Endodermal cell (in vitro differentiated cells): ENCODE data around the gene FMNL3. TPM values are rescaled to one million over a fixed set of nuclear protein-coding genes. Genes with fewer than 3 reads are reported as not detected.

Source experiments
- DNase-seq: peaks from one replicate; pipeline ENCODE4 v3.0.0-alpha.2; 2017
- H3K27ac ChIP-seq: 2 replicates; pipeline ENCODE4 v1.5.1; 2013; ENCODE audit warnings: mild to moderate bottlenecking, low read depth, low read length, moderate library complexity
- H3K27me3 ChIP-seq: 2 replicates; pipeline ENCODE4 v1.6.1; 2013; ENCODE audit warnings: mild to moderate bottlenecking, low read length, moderate library complexity; ENCODE audit not compliant: insufficient read depth, control insufficient read depth, poor library complexity, severe bottlenecking
- H3K36me3 ChIP-seq: 2 replicates; pipeline ENCODE4 v1.7.0; 2013; ENCODE audit warnings: mild to moderate bottlenecking, low read length, moderate library complexity; ENCODE audit not compliant: control insufficient read depth, insufficient read depth
- H3K4me1 ChIP-seq: one replicate; pipeline ENCODE4 v1.7.0; 2013; ENCODE audit warnings: low read length; ENCODE audit not compliant: control insufficient read depth, insufficient read depth
- H3K4me3 ChIP-seq: 2 replicates; pipeline ENCODE4 v1.5.1; 2013; ENCODE audit warnings: mild to moderate bottlenecking, low read length, moderate library complexity
- H3K9ac ChIP-seq: 2 replicates; pipeline ENCODE4 v1.6.1; 2013; ENCODE audit warnings: mild to moderate bottlenecking, low read length, moderate library complexity; ENCODE audit not compliant: poor library complexity, severe bottlenecking; ENCODE audit errors: extremely low read depth
- H3K9me3 ChIP-seq: 2 replicates; pipeline ENCODE4 v1.6.1; 2013; ENCODE audit warnings: mild to moderate bottlenecking, low read length, moderate library complexity; ENCODE audit not compliant: control insufficient read depth
- H3K27ac Mint-ChIP-seq: 2 replicates; pipeline ENCODE4 v1.8.0; 2020; ENCODE audit warnings: mixed read lengths
- H3K27me3 Mint-ChIP-seq: 2 replicates; pipeline ENCODE4 v1.8.0; 2021; ENCODE audit warnings: mild to moderate bottlenecking, mixed read lengths; ENCODE audit not compliant: insufficient read depth
- H3K36me3 Mint-ChIP-seq: 2 replicates; pipeline ENCODE4 v1.8.0; 2020; ENCODE audit warnings: low read depth, mixed read lengths
- H3K4me1 Mint-ChIP-seq: 2 replicates; pipeline ENCODE4 v1.8.0; 2020; ENCODE audit warnings: mixed read lengths
- H3K4me3 Mint-ChIP-seq: 2 replicates; pipeline ENCODE4 v1.8.0; 2020; ENCODE audit warnings: mild to moderate bottlenecking, moderate library complexity, mixed read lengths
- H3K9me3 Mint-ChIP-seq: 2 replicates; pipeline ENCODE4 v1.8.0; 2020; ENCODE audit warnings: mild to moderate bottlenecking, mixed read lengths
- WGBS, 2 experiments: methylation state at CpG; one replicate each; pipeline versions ENCODE4 v1.1.5 to v1.1.7; 2013; ENCODE audit warnings: missing lambda C conversion rate in 2 of 2, mixed read lengths in 1 of 2; ENCODE audit not compliant: insufficient coverage in 1 of 2, insufficient read length in 1 of 2; 5-methylcytosine and 5-hydroxymethylcytosine counted together
- total RNA-seq, 2 donors: library from RNA; stranded (reverse); fragmentation: NEBNext Ultra II Directional in 1 of 2; extraction: Animal tissue kit (Norgen Biotek cat#: 25700) in 1 of 2; gene quantifications; 2 replicates in 1 of 2; 3 replicates in 1 of 2; pipeline ENCODE4 v1.2.1, GENCODE V29; 2021
- TF ChIP-seq, protein P1 (sequence below): fragments of 200-600 bp; sonication (generic); conservative IDR thresholded peaks from 2 replicates; pipeline ENCODE4 v1.5.0; 2021; ENCODE audit warnings: antibody characterized with exemption, mild to moderate bottlenecking

Gene FMNL3
- total RNA-seq, 2 donors from 2014 or later, result 22.4 to 23.5 TPM

GRCh38 chr12:49680075-49680474 is 27.1 kb downstream of the FMNL3 start:
- Mint-ChIP-seq H3K27me3 (no peaks in the 10 kb centered on the region), H3K4me1 (peaks cover 25% of the 10 kb centered on the region), H3K27ac (no peak overlapping the region), H3K4me3 (no peak overlapping the region), H3K9me3 (no peaks in the 10 kb centered on the region), H3K36me3 (no peaks in the 10 kb centered on the region)
- no peak for DNase-seq
- TF ChIP-seq, protein P1, sequence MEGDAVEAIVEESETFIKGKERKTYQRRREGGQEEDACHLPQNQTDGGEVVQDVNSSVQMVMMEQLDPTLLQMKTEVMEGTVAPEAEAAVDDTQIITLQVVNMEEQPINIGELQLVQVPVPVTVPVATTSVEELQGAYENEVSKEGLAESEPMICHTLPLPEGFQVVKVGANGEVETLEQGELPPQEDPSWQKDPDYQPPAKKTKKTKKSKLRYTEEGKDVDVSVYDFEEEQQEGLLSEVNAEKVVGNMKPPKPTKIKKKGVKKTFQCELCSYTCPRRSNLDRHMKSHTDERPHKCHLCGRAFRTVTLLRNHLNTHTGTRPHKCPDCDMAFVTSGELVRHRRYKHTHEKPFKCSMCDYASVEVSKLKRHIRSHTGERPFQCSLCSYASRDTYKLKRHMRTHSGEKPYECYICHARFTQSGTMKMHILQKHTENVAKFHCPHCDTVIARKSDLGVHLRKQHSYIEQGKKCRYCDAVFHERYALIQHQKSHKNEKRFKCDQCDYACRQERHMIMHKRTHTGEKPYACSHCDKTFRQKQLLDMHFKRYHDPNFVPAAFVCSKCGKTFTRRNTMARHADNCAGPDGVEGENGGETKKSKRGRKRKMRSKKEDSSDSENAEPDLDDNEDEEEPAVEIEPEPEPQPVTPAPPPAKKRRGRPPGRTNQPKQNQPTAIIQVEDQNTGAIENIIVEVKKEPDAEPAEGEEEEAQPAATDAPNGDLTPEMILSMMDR, result no peak
- no peak overlapping the region for H3K27ac ChIP-seq
- H3K27me3 ChIP-seq, result no peaks in the 10 kb centered on the region
- peaks cover 17% of the 10 kb centered on the region for H3K4me1 ChIP-seq
- no peak overlapping the region for H3K4me3 ChIP-seq
- no peaks in the 10 kb centered on the region for H3K36me3 ChIP-seq
- H3K9ac ChIP-seq, result no peak overlapping the region
- no peaks in the 10 kb centered on the region for H3K9me3 ChIP-seq
- 87 to 93% methylated on average over 1 of the region's 1 CpG for WGBS, 2 experiments

DNA sequence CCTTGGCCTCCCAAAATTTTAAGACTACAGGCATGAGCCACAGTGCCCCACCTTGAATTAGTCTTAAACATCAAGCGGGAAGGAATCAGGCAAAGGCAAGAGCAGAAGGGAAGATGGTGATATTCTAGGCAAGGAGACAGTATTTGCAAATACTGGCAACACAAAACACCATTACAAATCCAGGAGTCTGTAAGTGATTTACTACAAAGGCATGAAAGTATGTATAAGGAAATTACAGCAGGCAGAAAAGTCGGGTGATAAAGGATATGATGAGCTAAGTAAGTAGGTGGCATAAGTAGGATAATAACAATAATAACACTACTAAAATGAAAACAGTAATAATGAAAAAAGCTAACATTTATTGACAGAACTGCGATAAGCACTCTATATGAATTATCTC is 28.5 kb downstream of the FMNL3 start:
- Mint-ChIP-seq H3K4me3 (no peak overlapping the region), H3K27ac (no peak overlapping the region)
- TF ChIP-seq, protein P1, result no peak

GRCh38 chr12:49675137-49675536 is 32.1 kb downstream of the FMNL3 start:
- TF ChIP-seq, protein P1, result no peak
- no peaks in the 10 kb centered on the region for H3K9me3 Mint-ChIP-seq
- 90 to 94% methylated on average over 7 of the region's 7 CpGs for WGBS, 2 experiments
- no peaks in the 10 kb centered on the region for H3K36me3 Mint-ChIP-seq
- H3K27me3 ChIP-seq, result no peaks in the 10 kb centered on the region
- no peaks in the 10 kb centered on the region for H3K36me3 ChIP-seq
- H3K4me1 ChIP-seq, result peaks cover 13% of the 10 kb centered on the region
- H3K4me1 Mint-ChIP-seq, result peaks cover 26% of the 10 kb centered on the region
- no peak overlapping the region for H3K4me3 Mint-ChIP-seq
- H3K27me3 Mint-ChIP-seq, result no peaks in the 10 kb centered on the region
- H3K27ac ChIP-seq, result no peak overlapping the region
- H3K27ac Mint-ChIP-seq, result no peak overlapping the region
- no peaks in the 10 kb centered on the region for H3K9me3 ChIP-seq
- DNase-seq, result no peak
- no peak overlapping the region for H3K9ac ChIP-seq
- no peak overlapping the region for H3K4me3 ChIP-seq

More for the DNA sequence above, 28.5 kb downstream of the FMNL3 start:
- Histone ChIP-seq H3K27ac (no peak overlapping the region), H3K9ac (no peak overlapping the region), H3K9me3 (no peaks in the 10 kb centered on the region), H3K4me1 (peaks cover 10% of the 10 kb centered on the region), H3K36me3 (no peaks in the 10 kb centered on the region), H3K27me3 (no peaks in the 10 kb centered on the region), H3K4me3 (no peak overlapping the region)
- Mint-ChIP-seq H3K9me3 (no peaks in the 10 kb centered on the region), H3K4me1 (peaks cover 20% of the 10 kb centered on the region), H3K36me3 (no peaks in the 10 kb centered on the region), H3K27me3 (no peaks in the 10 kb centered on the region)
- WGBS, 2 experiments, result 100% methylated on average over 3 of the region's 3 CpGs; no CpG with 5 or more reads in 1 of the 2 experiments
- DNase-seq, result no peak
